Measurements from ENCODE around the gene ZNF536.

DNA sequence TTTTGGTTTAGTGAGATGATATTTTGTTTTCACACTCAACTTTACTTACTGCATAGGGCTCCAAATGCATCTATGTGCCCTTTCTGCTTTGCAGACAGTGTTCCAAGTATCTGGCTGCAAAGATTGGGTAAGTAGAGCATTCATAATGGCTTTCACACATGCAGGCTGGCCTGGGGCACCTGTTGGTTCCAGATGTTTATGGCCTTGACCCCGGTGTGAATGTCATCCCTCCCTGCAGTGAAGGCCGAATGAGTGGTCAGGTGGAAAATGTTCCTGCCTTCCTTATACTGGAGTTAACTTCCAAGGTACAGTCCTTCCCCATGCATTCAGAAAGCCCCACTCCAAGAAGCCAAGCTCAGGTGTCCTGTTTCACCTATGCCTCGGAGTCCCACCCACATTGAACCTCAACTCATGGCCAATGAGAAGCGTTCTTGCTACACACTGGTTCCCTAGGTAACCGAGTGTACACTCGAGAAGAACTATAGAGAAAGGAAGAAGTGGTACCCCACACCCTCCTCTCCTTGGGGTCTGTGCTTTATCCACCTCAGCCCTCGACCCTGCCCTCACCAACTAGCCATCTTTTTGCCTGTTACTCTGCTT is 23.0 kb upstream of the ZNF536 start:
- TF ChIP-seq POLR2A (IDR thresholded peaks at IDR 0.05), result no peak
- TF ChIP-seq, protein P1, sequence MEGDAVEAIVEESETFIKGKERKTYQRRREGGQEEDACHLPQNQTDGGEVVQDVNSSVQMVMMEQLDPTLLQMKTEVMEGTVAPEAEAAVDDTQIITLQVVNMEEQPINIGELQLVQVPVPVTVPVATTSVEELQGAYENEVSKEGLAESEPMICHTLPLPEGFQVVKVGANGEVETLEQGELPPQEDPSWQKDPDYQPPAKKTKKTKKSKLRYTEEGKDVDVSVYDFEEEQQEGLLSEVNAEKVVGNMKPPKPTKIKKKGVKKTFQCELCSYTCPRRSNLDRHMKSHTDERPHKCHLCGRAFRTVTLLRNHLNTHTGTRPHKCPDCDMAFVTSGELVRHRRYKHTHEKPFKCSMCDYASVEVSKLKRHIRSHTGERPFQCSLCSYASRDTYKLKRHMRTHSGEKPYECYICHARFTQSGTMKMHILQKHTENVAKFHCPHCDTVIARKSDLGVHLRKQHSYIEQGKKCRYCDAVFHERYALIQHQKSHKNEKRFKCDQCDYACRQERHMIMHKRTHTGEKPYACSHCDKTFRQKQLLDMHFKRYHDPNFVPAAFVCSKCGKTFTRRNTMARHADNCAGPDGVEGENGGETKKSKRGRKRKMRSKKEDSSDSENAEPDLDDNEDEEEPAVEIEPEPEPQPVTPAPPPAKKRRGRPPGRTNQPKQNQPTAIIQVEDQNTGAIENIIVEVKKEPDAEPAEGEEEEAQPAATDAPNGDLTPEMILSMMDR (IDR thresholded peaks at IDR 0.05), result no peak

Data from esophagus squamous epithelium (tissue), 4 donors.